HepG2 (cell line): ENCODE data around the gene METTL1. TPM values are rescaled to one million over a fixed set of nuclear protein-coding genes. Genes with fewer than 3 reads are reported as not detected.

Experiments used
- ARID5B ChIP-seq: IDR thresholded peaks from 2 replicates; pipeline ENCODE4 v1.4.0; 2020; ENCODE audit warnings: mild to moderate bottlenecking, missing genetic modification reagents
- ARNTL ChIP-seq: sonication (generic); formaldehyde crosslinking; IDR thresholded peaks from 2 replicates; pipeline ENCODE4 v1.4.0; 2020; ENCODE audit warnings: mild to moderate bottlenecking, missing genetic modification reagents
- CREB3 ChIP-seq: sonication (generic); formaldehyde crosslinking; IDR thresholded peaks from 2 replicates; pipeline ENCODE4 v1.5.0; 2020; ENCODE audit warnings: missing genetic modification reagents
- FOXO4 ChIP-seq: sonication (generic); formaldehyde crosslinking; conservative IDR thresholded peaks from 2 replicates; pipeline ENCODE4 v1.8.1; 2023; ENCODE audit warnings: missing genetic modification reagents
- GATAD2A ChIP-seq: IDR thresholded peaks from 2 replicates; pipeline ENCODE4 v1.6.1; 2016
- KDM4B ChIP-seq: sonication (generic); formaldehyde crosslinking; IDR thresholded peaks from 2 replicates; pipeline ENCODE4 v1.4.0; 2020; ENCODE audit warnings: missing genetic modification reagents
- MTERF4 ChIP-seq: sonication (generic); formaldehyde crosslinking; IDR thresholded peaks from 2 replicates; pipeline ENCODE4 v1.8.0; 2023; ENCODE audit warnings: mild to moderate bottlenecking, missing genetic modification reagents
- NPAS2 ChIP-seq: sonication (generic); formaldehyde crosslinking; IDR thresholded peaks from 2 replicates; pipeline ENCODE4 v1.8.0; 2022; ENCODE audit warnings: mild to moderate bottlenecking, missing genetic modification reagents, borderline replicate concordance
- NR2F6 ChIP-seq, 2 experiments: IDR thresholded peaks; 2 replicates each; pipeline ENCODE4 v1.6.1; 2016; ENCODE audit warnings: antibody characterized with exemption in 1 of 2, mild to moderate bottlenecking in 1 of 2
- TFAP4 ChIP-seq: sonication (generic); IDR thresholded peaks from 2 replicates; pipeline ENCODE4 v1.6.1; 2016; ENCODE audit warnings: low read depth, borderline replicate concordance
- ZMAT3 ChIP-seq: sonication (generic); formaldehyde crosslinking; conservative IDR thresholded peaks from 2 replicates; pipeline ENCODE4 v1.7.0; 2021; ENCODE audit warnings: missing genetic modification reagents
- ZNF276 ChIP-seq: sonication (generic); formaldehyde crosslinking; IDR thresholded peaks from 2 replicates; pipeline ENCODE4 v1.4.0; 2020; ENCODE audit warnings: mild to moderate bottlenecking, low read depth, missing genetic modification reagents
- ZNF652 ChIP-seq: IDR thresholded peaks from 2 replicates; pipeline ENCODE4 v1.6.1; 2016; ENCODE audit warnings: low read depth, borderline replicate concordance
- ZNF710 ChIP-seq: sonication (generic); formaldehyde crosslinking; IDR thresholded peaks from 2 replicates; pipeline ENCODE4 v1.5.0; 2020; ENCODE audit warnings: mild to moderate bottlenecking, missing genetic modification reagents, borderline replicate concordance
- ZNF768 ChIP-seq: sonication (generic); formaldehyde crosslinking; IDR thresholded peaks from 2 replicates; pipeline ENCODE4 v1.4.0; 2020; ENCODE audit warnings: missing genetic modification reagents
- ZNF792 ChIP-seq: IDR thresholded peaks from 2 replicates; pipeline ENCODE4 v1.6.1; 2016
- polyA plus RNA-seq, 8 experiments: library from polyadenylated mRNA; depleted of rRNA in 3 of 8; stranded (reverse) in 7 of 8; unstranded in 1 of 8; fragments of >200 nt; fragmentation: Illumina TruSeq in 4 of 8; extraction: Trizol in 4 of 8; gene quantifications; 2 replicates each; pipeline versions ENCODE4 v1.2.1 to v1.2.3, GENCODE V29; 2011 to 2016; ENCODE audit warnings: low read depth in 4 of 8, missing spikeins in 1 of 8, mixed read lengths in 1 of 8; ENCODE audit not compliant: insufficient read depth in 1 of 8
- total RNA-seq, 5 experiments: library from RNA; depleted of rRNA; stranded (reverse); fragments of >200 nt; fragmentation: Illumina TruSeq; extraction: Trizol; gene quantifications; 2 replicates each; pipeline ENCODE4 v1.2.3, GENCODE V29; 2016; ENCODE audit warnings: low read depth in 1 of 5

The METTL1 gene
- total and polyA plus RNA-seq, 2 of the 13 experiments (the other 11 are each of a cell fraction or from before 2014, with no cell fraction given): 34.7 to 36.9 TPM

GRCh38 chr12:57782608-57783465 lies 10.9 kb upstream of the METTL1 start, which contains the start of gene TSFM (continued):
- peak; percentile 64 for TF ChIP-seq ZNF710 (CRISPR knock-in tag)
- no peak for TF ChIP-seq ZNF276 (CRISPR knock-in tag)
- TF ChIP-seq MTERF4 (CRISPR knock-in tag): no peak
- TF ChIP-seq ZNF792 (CRISPR knock-in tag): peak; percentile 92
- TF ChIP-seq ZNF652 (CRISPR knock-in tag): peak; percentile 39; the same call in 1 of the 2 replicates
- peak; percentile 66; the same call in 1 of the 2 replicates for TF ChIP-seq ZNF768 (CRISPR knock-in tag)
- peak; percentile 87 for TF ChIP-seq GATAD2A
- peak; percentile 61 for TF ChIP-seq ARNTL (CRISPR knock-in tag)
- no peak for TF ChIP-seq FOXO4 (CRISPR knock-in tag)
- peak; percentile 75 for TF ChIP-seq ARID5B (CRISPR knock-in tag)
- peak; percentile 35; the same call in 1 of the 2 replicates for TF ChIP-seq TFAP4
- TF ChIP-seq NPAS2 (CRISPR knock-in tag): no peak
- TF ChIP-seq NR2F6 (IDR thresholded peaks at IDR 0.05): no peak
- TF ChIP-seq NR2F6 (CRISPR knock-in tag; IDR thresholded peaks at IDR 0.05): peak; percentile 70
- TF ChIP-seq CREB3: 0 out of 2 replicates have a peak, but pooled peaks have one; percentile 26
- no peak for TF ChIP-seq KDM4B (CRISPR knock-in tag)
- TF ChIP-seq ZMAT3 (CRISPR knock-in tag): peak; percentile 51; the same call in 1 of the 2 replicates
